Cerebellar cortex (tissue), 1 donor: Measurements from ENCODE around the gene KCNG4.

Experiments
- DNase-seq: peaks from one replicate; pipeline ENCODE4 v3.0.0-alpha.2; 2015; ENCODE audit warnings: low spot score

Gene KCNG4

GRCh38 chr16:84182680-84183571 lies 56.9 kb downstream of the KCNG4 start:
- no peak for DNase-seq

- DNase-seq: no peak
Measured at GRCh38 chr16:84182104-84182503, 57.7 kb downstream of the KCNG4 start.

GRCh38 chr16:84181144-84181915 lies 58.5 kb downstream of the KCNG4 start:
- DNase-seq: no peak

GRCh38 chr16:84180519-84181140 lies 59.2 kb downstream of the KCNG4 start:
- no peak for DNase-seq

- DNase-seq: no peak
Measured at GRCh38 chr16:84179612-84180320, 60.0 kb downstream of the KCNG4 start.

GRCh38 chr16:84178892-84179611 lies 60.8 kb downstream of the KCNG4 start:
- DNase-seq: no peak

GRCh38 chr16:84178146-84178765 lies 61.6 kb downstream of the KCNG4 start:
- peak; percentile 28 for DNase-seq

- DNase-seq: no peak
Measured at GRCh38 chr16:84177741-84178073, 62.1 kb downstream of the KCNG4 start.

GRCh38 chr16:84176192-84177053 lies 63.4 kb downstream of the KCNG4 start:
- DNase-seq: no peak

GRCh38 chr16:84175350-84176081 lies 64.3 kb downstream of the KCNG4 start:
- DNase-seq: peak; percentile 50

- no peak for DNase-seq
Measured at GRCh38 chr16:84174396-84174795, 65.4 kb downstream of the KCNG4 start.

- DNase-seq: no peak
Measured at GRCh38 chr16:84169765-84170310, 70.0 kb downstream of the KCNG4 start.
